H7 (cell line): ENCODE measurements around the gene POLR3GL. TPM values are rescaled to one million over a fixed set of nuclear protein-coding genes. Genes with fewer than 3 reads are reported as not detected.
"Not testable (repeated sequence)": the region's sequence is repeated elsewhere in the genome, so short reads cannot be mapped to it uniquely, and the experiment has no call there.

ENCODE experiments used
- DNase-seq: peaks from one replicate; pipeline ENCODE4 v3.0.0; 2012
- H3K27me3 ChIP-seq: 2 replicates; pipeline ENCODE4 v1.6.0; 2011; ENCODE audit warnings: mild to moderate bottlenecking, low read length; ENCODE audit not compliant: control insufficient read depth, insufficient read depth
- H3K36me3 ChIP-seq: replicated peaks from 2 replicates; pipeline ENCODE4 v1.5.1; 2011; ENCODE audit warnings: low read length; ENCODE audit not compliant: control insufficient read depth, insufficient read depth
- H3K4me3 ChIP-seq: 2 replicates; pipeline ENCODE4 v1.5.1; 2011; ENCODE audit warnings: low read depth, mild to moderate bottlenecking, control low read depth, low read length, moderate library complexity; ENCODE audit not compliant: insufficient read depth
- total RNA-seq: library from RNA; depleted of rRNA; stranded (reverse); fragments of >200 nt; shearing (Covaris generic); gene quantifications from 2 replicates; pipeline ENCODE4 v1.2.3, GENCODE V29; 2014; rRNA removed

Gene POLR3GL
- total RNA-seq, 1 experiment from 2014 or later, result 6.3 TPM

- no peak for DNase-seq
- Histone ChIP-seq H3K36me3 (no peaks in the 10 kb centered on the region), H3K27me3 (peaks cover 44% of the 10 kb centered on the region), H3K4me3 (no peak overlapping the region)
Observed at GRCh38 chr1:146022403-146023127, 58.1 kb downstream of the POLR3GL start.

- not testable (repeated sequence) for H3K36me3 ChIP-seq, H3K4me3 ChIP-seq, DNase-seq
- peaks cover 10% of the 10 kb centered on the region; the same call in 1 of the 2 replicates for H3K27me3 ChIP-seq
Observed at GRCh38 chr1:146025787-146026495, 61.5 kb downstream of the POLR3GL start.

- not testable (repeated sequence) for H3K4me3 ChIP-seq, DNase-seq, H3K36me3 ChIP-seq, H3K27me3 ChIP-seq
Observed at GRCh38 chr1:146026650-146027049, 62.2 kb downstream of the POLR3GL start.

Other genes with a start within 250 kb of the POLR3GL start
- 0.35 TPM in 1 of 2 replicates, not detected in the other for gene CD160, start 245.2 kb upstream of the POLR3GL start, total RNA-seq
- gene RNF115, start 140.6 kb upstream of the POLR3GL start, total RNA-seq, result 11.3 and 11.5 TPM in 2 replicates
- gene POLR3C, start 140.5 kb upstream of the POLR3GL start, total RNA-seq, result 44.3 and 45.1 TPM in 2 replicates
- 4.4 and 8.8 TPM in 2 replicates for gene NUDT17, start 119.1 kb upstream of the POLR3GL start, total RNA-seq
- 27.0 and 27.4 TPM in 2 replicates for gene PIAS3, start 105.6 kb upstream of the POLR3GL start, total RNA-seq
- gene ANKRD35, start 78.8 kb upstream of the POLR3GL start, total RNA-seq, result 0.22 and 0.52 TPM in 2 replicates
- gene ITGA10, start 54.6 kb upstream of the POLR3GL start, total RNA-seq, result 0.10 and 0.22 TPM in 2 replicates
- gene PEX11B, start 46.0 kb upstream of the POLR3GL start, total RNA-seq, result 22.9 and 28.0 TPM in 2 replicates
- 181 and 214 TPM in 2 replicates for gene RBM8A, start 37.2 kb upstream of the POLR3GL start, total RNA-seq
- 23.0 and 24.3 TPM in 2 replicates for gene LIX1L, start 6.7 kb upstream of the POLR3GL start, total RNA-seq
- gene ANKRD34A, start 115 bp upstream of the POLR3GL start, total RNA-seq, result 0.52 and 0.62 TPM in 2 replicates
- gene TXNIP, start 31.9 kb downstream of the POLR3GL start, total RNA-seq, result 24.6 and 90.7 TPM in 2 replicates
- 0.24 and 1.2 TPM in 2 replicates for gene HJV, start 57.0 kb downstream of the POLR3GL start, total RNA-seq
- gene NBPF10, start 180.1 kb downstream of the POLR3GL start, total RNA-seq, result 0.42 and 0.89 TPM in 2 replicates